HK-2 (cell line): Measurements from ENCODE around the gene SENP8.

Experiments
- DNase-seq: peaks from one replicate; pipeline ENCODE4 v3.0.0-alpha.2; 2018; ENCODE audit not compliant: unreplicated experiment

SENP8 gene

GRCh38 chr15:72113347-72114031 is 4.7 kb upstream of the SENP8 start:
- DNase-seq = no peak

- DNase-seq = peak; percentile 20
These were observed 1.3 kb upstream of the SENP8 start for GRCh38 chr15:72116731-72117485.

GRCh38 chr15:72117486-72118016 is 652 bp upstream of the SENP8 start:
- DNase-seq = peak; percentile 77

GRCh38 chr15:72124218-72124617 is 6.0 kb downstream of the SENP8 start:
- no peak for DNase-seq

GRCh38 chr15:72127724-72128322 is 9.6 kb downstream of the SENP8 start:
- no peak for DNase-seq

- no peak for DNase-seq
These were observed 10.2 kb downstream of the SENP8 start for GRCh38 chr15:72128359-72128758.

GRCh38 chr15:72130272-72130671 is 12.1 kb downstream of the SENP8 start:
- no peak for DNase-seq

- DNase-seq = no peak
These were observed 13.7 kb downstream of the SENP8 start for GRCh38 chr15:72131922-72132321.

GRCh38 chr15:72133211-72133610 is 15.0 kb downstream of the SENP8 start:
- DNase-seq = no peak

GRCh38 chr15:72135719-72136118 is 17.5 kb downstream of the SENP8 start:
- DNase-seq = no peak

- no peak for DNase-seq
These were observed 18.2 kb downstream of the SENP8 start for GRCh38 chr15:72136170-72137051.

- no peak for DNase-seq
These were observed 21.5 kb downstream of the SENP8 start for GRCh38 chr15:72139667-72140066.

- DNase-seq = no peak
These were observed 21.9 kb downstream of the SENP8 start for GRCh38 chr15:72140088-72140487.

- no peak for DNase-seq
These were observed 23.2 kb downstream of the SENP8 start for GRCh38 chr15:72141171-72142084.

GRCh38 chr15:72146221-72146620 is 28.0 kb downstream of the SENP8 start:
- no peak for DNase-seq

GRCh38 chr15:72146934-72147333 is 28.7 kb downstream of the SENP8 start:
- no peak for DNase-seq

GRCh38 chr15:72147418-72147817 is 29.2 kb downstream of the SENP8 start:
- DNase-seq = no peak

- no peak for DNase-seq
These were observed 35.2 kb downstream of the SENP8 start for GRCh38 chr15:72153269-72154000.

- DNase-seq = no peak
These were observed 36.1 kb downstream of the SENP8 start for GRCh38 chr15:72154316-72154715.
